Measurements from ENCODE around the gene SAMD5.

- TF ChIP-seq POLR2A (IDR thresholded peaks at IDR 0.05) (no peak), CTCF (IDR thresholded peaks at IDR 0.05) (no peak)
Observed at GRCh38 chr6:147563472-147563871, 55.0 kb downstream of the SAMD5 start.
